Stimulated activated CD8-positive, alpha-beta memory T cell treated with anti-CD3 and anti-CD28 coated beads, Interleukin-12 subunit alpha, Interleukin-12 subunit beta, amount 100 ng/mL, for 1 hour (primary cell): ENCODE results near the gene TAF4.

Experiments used
- DNase-seq: peaks from one replicate; pipeline ENCODE4 v3.0.0-alpha.2; 2020; ENCODE audit warnings: low read depth

The TAF4 gene

GRCh38 chr20:61940976-61941720 lies 124.5 kb downstream of the TAF4 start:
- DNase-seq: no peak

GRCh38 chr20:61940491-61940890 lies 125.2 kb downstream of the TAF4 start:
- DNase-seq: no peak

GRCh38 chr20:61939691-61940360 lies 125.9 kb downstream of the TAF4 start:
- no peak for DNase-seq

GRCh38 chr20:61938839-61939690 lies 126.6 kb downstream of the TAF4 start:
- DNase-seq: no peak

GRCh38 chr20:61937963-61938838 lies 127.5 kb downstream of the TAF4 start:
- DNase-seq: no peak

- DNase-seq: no peak
Measured at GRCh38 chr20:61937146-61937962, 128.3 kb downstream of the TAF4 start.

GRCh38 chr20:61936701-61937131 lies 129.0 kb downstream of the TAF4 start:
- DNase-seq: no peak

GRCh38 chr20:61935926-61936700 lies 129.6 kb downstream of the TAF4 start:
- no peak for DNase-seq

GRCh38 chr20:61934716-61935530 lies 130.8 kb downstream of the TAF4 start:
- no peak for DNase-seq

- no peak for DNase-seq
Measured at GRCh38 chr20:61933951-61934715, 131.5 kb downstream of the TAF4 start.

- DNase-seq: no peak
Measured at GRCh38 chr20:61933481-61933950, 132.2 kb downstream of the TAF4 start.

- no peak for DNase-seq
Measured at GRCh38 chr20:61932711-61933480, 132.8 kb downstream of the TAF4 start.

GRCh38 chr20:61932199-61932592 lies 133.5 kb downstream of the TAF4 start:
- no peak for DNase-seq

GRCh38 chr20:61931476-61932198 lies 134.0 kb downstream of the TAF4 start:
- no peak for DNase-seq

- DNase-seq: no peak
Measured at GRCh38 chr20:61930776-61931475, 134.8 kb downstream of the TAF4 start.
